GM13977 (cell line): ENCODE results near the gene POLE4.

ENCODE experiments used
- DNase-seq: peaks from one replicate; pipeline ENCODE4 v3.0.0; 2012; ENCODE audit warnings: low spot score
- CTCF ChIP-seq: IDR thresholded peaks from 2 replicates; pipeline ENCODE4 v1.5.1; 2012; ENCODE audit warnings: mild to moderate bottlenecking, control low read depth; ENCODE audit not compliant: insufficient read depth; ENCODE audit errors: extremely low read depth, missing control alignments
- in situ Hi-C: fragments of 300-500 bp; cut with MboI; formaldehyde crosslinking; loops from one replicate; pipeline ENCODE4 v1.12.0; 2022; ENCODE audit warnings: low sequenced_read_pairs, low pct_unique_long_range_greater_than_20kb, mixed read lengths, inconsistent platforms; ENCODE audit not compliant: unreplicated experiment

POLE4 gene

GRCh38 chr2:74959106-74959751 is 786 bp downstream of the POLE4 start:
- in situ Hi-C loops = no loop called here
- DNase-seq = no peak
- no peak for TF ChIP-seq CTCF

GRCh38 chr2:74966887-74967286 is 8.4 kb downstream of the POLE4 start:
- no peak for DNase-seq
- no peak for TF ChIP-seq CTCF
- in situ Hi-C loops = no loop called here

GRCh38 chr2:74975016-74975415 is 16.6 kb downstream of the POLE4 start:
- in situ Hi-C loops = no loop called here
- no peak for TF ChIP-seq CTCF
- no peak for DNase-seq

GRCh38 chr2:74979844-74980243 is 21.4 kb downstream of the POLE4 start:
- DNase-seq = no peak
- in situ Hi-C loops = no loop called here
- no peak for TF ChIP-seq CTCF

GRCh38 chr2:74982577-74982976 is 24.1 kb downstream of the POLE4 start:
- in situ Hi-C loops = no loop called here
- DNase-seq = peak; percentile 32

GRCh38 chr2:74983631-74984392 is 25.4 kb downstream of the POLE4 start:
- in situ Hi-C loops = no loop called here
- TF ChIP-seq CTCF = no peak
- DNase-seq = no peak

More at GRCh38 chr2:74982577-74982976, 24.1 kb downstream of the POLE4 start:
- peak; percentile 37 for TF ChIP-seq CTCF
